ENCODE data around the gene SMIM12.

Gene SMIM12

GRCh38 chr1:34869760-34870159 lies 10.2 kb upstream of the SMIM12 start:
- no peaks in the 10 kb centered on the region for H3K4me1 ChIP-seq
- H3K36me3 ChIP-seq, result no peaks in the 10 kb centered on the region
- H3K27me3 ChIP-seq, result no peaks in the 10 kb centered on the region
- H3K4me3 ChIP-seq (ENCODE audit: low read depth, low read length), result no peak overlapping the region
- DNase-seq, result no peak
- H3K9me3 ChIP-seq, result no peaks in the 10 kb centered on the region
- TF ChIP-seq CTCF (IDR thresholded peaks at IDR 0.05; ENCODE audit: low read depth, low read length), result no peak

- no peak for DNase-seq
- no peaks in the 10 kb centered on the region for H3K9me3 ChIP-seq
- no peaks in the 10 kb centered on the region for H3K27me3 ChIP-seq
- no peak overlapping the region for H3K4me3 ChIP-seq (ENCODE audit: low read depth, low read length)
- no peaks in the 10 kb centered on the region for H3K36me3 ChIP-seq
- no peaks in the 10 kb centered on the region for H3K4me1 ChIP-seq
- TF ChIP-seq CTCF (IDR thresholded peaks at IDR 0.05; ENCODE audit: low read depth, low read length), result no peak
Observed at GRCh38 chr1:34868230-34869049, 8.9 kb upstream of the SMIM12 start.

- Histone ChIP-seq H3K27me3 (no peaks in the 10 kb centered on the region), H3K4me1 (no peaks in the 10 kb centered on the region), H3K36me3 (no peaks in the 10 kb centered on the region), H3K9me3 (no peaks in the 10 kb centered on the region), H3K4me3 (ENCODE audit: low read depth, low read length) (no peak overlapping the region)
- DNase-seq, result no peak
- no peak for TF ChIP-seq CTCF (IDR thresholded peaks at IDR 0.05; ENCODE audit: low read depth, low read length)
Observed at GRCh38 chr1:34867415-34867814, 7.9 kb upstream of the SMIM12 start.

GRCh38 chr1:34866762-34867109 lies 7.2 kb upstream of the SMIM12 start:
- no peaks in the 10 kb centered on the region for H3K4me1 ChIP-seq
- no peak for DNase-seq
- H3K9me3 ChIP-seq, result no peaks in the 10 kb centered on the region
- H3K36me3 ChIP-seq, result no peaks in the 10 kb centered on the region
- no peaks in the 10 kb centered on the region for H3K27me3 ChIP-seq
- H3K4me3 ChIP-seq (ENCODE audit: low read depth, low read length), result no peak overlapping the region
- TF ChIP-seq CTCF (IDR thresholded peaks at IDR 0.05; ENCODE audit: low read depth, low read length), result no peak

GRCh38 chr1:34865981-34866761 lies 6.6 kb upstream of the SMIM12 start:
- Histone ChIP-seq H3K4me3 (ENCODE audit: low read depth, low read length) (peak overlapping the region; percentile 45), H3K36me3 (no peaks in the 10 kb centered on the region), H3K27me3 (no peaks in the 10 kb centered on the region), H3K9me3 (no peaks in the 10 kb centered on the region), H3K4me1 (no peaks in the 10 kb centered on the region)
- peak; percentile 68 for DNase-seq
- TF ChIP-seq CTCF (IDR thresholded peaks at IDR 0.05; ENCODE audit: low read depth, low read length), result peak; percentile 73

GRCh38 chr1:34865573-34865972 lies 6.0 kb upstream of the SMIM12 start:
- no peak for TF ChIP-seq CTCF (IDR thresholded peaks at IDR 0.05; ENCODE audit: low read depth, low read length)
- Histone ChIP-seq H3K27me3 (no peaks in the 10 kb centered on the region), H3K4me3 (ENCODE audit: low read depth, low read length) (no peak overlapping the region), H3K4me1 (no peaks in the 10 kb centered on the region), H3K9me3 (no peaks in the 10 kb centered on the region), H3K36me3 (no peaks in the 10 kb centered on the region)
- no peak for DNase-seq
